K562 (cell line): ENCODE data around the gene PAAF1.

Experiments
- CBFA2T2 ChIP-seq: fragments of 450-650 bp; conservative IDR thresholded peaks from 2 replicates; pipeline ENCODE4 v1.6.1; 2017; ENCODE audit warnings: mild to moderate bottlenecking
- KDM2B ChIP-seq: fragments of 250-450 bp; sonication (Bioruptor Pico); IDR thresholded peaks from 2 replicates; pipeline ENCODE4 v1.8.0; 2021; ENCODE audit warnings: mild to moderate bottlenecking, moderate library complexity
- MAFF ChIP-seq: IDR thresholded peaks from 2 replicates; pipeline ENCODE4 v1.6.1; 2012; ENCODE audit warnings: low read length, improper control_type of control experiment
- MYC ChIP-seq, 2 experiments: fragments of 250-450 bp in 1 of 2; sonication (Bioruptor Pico) in 1 of 2; IDR thresholded peaks; 2 replicates each; pipeline versions ENCODE4 v1.5.1 to v1.6.1; 2012 to 2021; ENCODE audit warnings: low read depth in 2 of 2, borderline replicate concordance in 1 of 2, improper control_type of control experiment in 1 of 2, low read length in 1 of 2, mild to moderate bottlenecking in 1 of 2, moderate library complexity in 1 of 2
- NONO ChIP-seq, 2 experiments: fragments of 200-400 bp in 1 of 2; fragments of 450-650 bp in 1 of 2; formaldehyde crosslinking in 1 of 2; IDR thresholded peaks; 2 replicates each; pipeline ENCODE4 v1.6.1; 2017; ENCODE audit warnings: low read depth in 2 of 2, mild to moderate bottlenecking in 2 of 2, moderate library complexity in 2 of 2, low read length in 1 of 2
- SREBF2 ChIP-seq: sonication (generic); formaldehyde crosslinking; IDR thresholded peaks from 2 replicates; pipeline ENCODE4 v1.4.0; 2020; ENCODE audit warnings: mild to moderate bottlenecking, missing genetic modification reagents
- ZNF384 ChIP-seq: IDR thresholded peaks from 2 replicates; pipeline ENCODE4 v1.6.1; 2012; ENCODE audit warnings: low read depth, low read length, improper control_type of control experiment
- TF ChIP-seq, protein P1 (sequence below), 2 experiments: fragments of 200-800 bp in 1 of 2; sonication (Bioruptor generic) in 1 of 2; sonication (generic) in 1 of 2; formaldehyde crosslinking in 1 of 2; IDR thresholded peaks in 1 of 2; conservative IDR thresholded peaks in 1 of 2; 2 replicates each; pipeline versions ENCODE4 v1.5.0 to v1.6.1; 2016 to 2020; ENCODE audit warnings: missing compliant biosample characterization in 1 of 2, missing genetic modification characterization in 1 of 2, missing genetic modification reagents in 1 of 2
- TF ChIP-seq, protein P2 (sequence below): IDR thresholded peaks from 3 replicates; pipeline ENCODE4 v1.6.1; 2011; ENCODE audit warnings: borderline replicate concordance, mild to moderate bottlenecking; ENCODE audit not compliant: insufficient read length, insufficient read depth
- TF ChIP-seq, protein P3 (sequence below): IDR thresholded peaks from 2 replicates; pipeline ENCODE4 v1.6.1; 2011; ENCODE audit not compliant: insufficient read length; ENCODE audit errors: extremely low read depth

DNA sequence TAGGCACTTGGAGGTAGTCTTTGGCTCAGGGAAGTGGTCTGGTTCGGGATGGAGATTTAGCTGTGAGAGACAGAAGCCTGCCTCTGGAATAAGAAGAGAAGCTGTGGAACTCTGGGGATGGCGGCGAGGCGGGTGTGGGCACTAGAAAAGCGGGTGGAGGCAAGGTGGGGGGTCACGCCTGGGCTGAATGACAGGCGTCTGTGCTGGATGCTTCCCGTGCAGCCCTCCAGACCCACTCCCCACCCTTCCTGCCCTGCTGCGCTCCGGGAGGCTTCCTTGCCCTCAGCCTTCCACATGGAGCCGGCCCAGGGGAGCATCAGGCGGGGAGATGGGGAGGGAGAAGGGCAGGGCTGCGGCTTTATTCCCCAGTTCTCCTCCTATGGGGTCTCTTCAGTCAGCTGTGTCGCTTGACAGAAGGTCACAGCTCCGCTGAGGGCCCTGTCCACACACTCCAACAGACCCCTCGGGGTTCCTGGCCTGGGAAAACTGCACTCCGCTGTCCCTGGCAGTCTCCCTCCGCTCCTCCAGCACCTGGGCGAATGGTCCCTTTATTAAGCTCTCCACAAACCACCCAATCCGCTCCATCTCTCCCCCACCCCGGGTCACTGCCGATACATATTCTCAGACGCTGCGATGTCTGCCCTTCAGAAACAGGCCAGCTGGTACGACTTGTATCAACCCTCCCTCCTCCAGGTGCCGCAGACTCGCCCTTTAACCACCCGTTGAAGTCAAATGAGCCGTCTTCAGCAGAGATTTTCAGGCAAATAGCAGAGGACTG is 80.3 kb downstream of the PAAF1 start:
- TF ChIP-seq CBFA2T2 (no peak), SREBF2 (no peak), MYC (IDR thresholded peaks at IDR 0.05; ENCODE audit: low read depth, low read length) (no peak), MYC (CRISPR knock-in tag; IDR thresholded peaks at IDR 0.05; ENCODE audit: borderline replicate concordance, low read depth) (no peak), MAFF (no peak), ZNF384 (no peak), KDM2B (CRISPR knock-in tag) (no peak), NONO (IDR thresholded peaks at IDR 0.05; ENCODE audit: low read depth in 2 of 2, low read length in 1 of 2) (no peak)
- TF ChIP-seq, protein P1, sequence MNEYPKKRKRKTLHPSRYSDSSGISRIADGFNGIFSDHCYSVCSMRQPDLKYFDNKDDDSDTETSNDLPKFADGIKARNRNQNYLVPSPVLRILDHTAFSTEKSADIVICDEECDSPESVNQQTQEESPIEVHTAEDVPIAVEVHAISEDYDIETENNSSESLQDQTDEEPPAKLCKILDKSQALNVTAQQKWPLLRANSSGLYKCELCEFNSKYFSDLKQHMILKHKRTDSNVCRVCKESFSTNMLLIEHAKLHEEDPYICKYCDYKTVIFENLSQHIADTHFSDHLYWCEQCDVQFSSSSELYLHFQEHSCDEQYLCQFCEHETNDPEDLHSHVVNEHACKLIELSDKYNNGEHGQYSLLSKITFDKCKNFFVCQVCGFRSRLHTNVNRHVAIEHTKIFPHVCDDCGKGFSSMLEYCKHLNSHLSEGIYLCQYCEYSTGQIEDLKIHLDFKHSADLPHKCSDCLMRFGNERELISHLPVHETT (CRISPR knock-in tag; conservative IDR thresholded peaks at IDR 0.05 in 1 of 2, IDR thresholded peaks at IDR 0.05 in 1 of 2) = no peak
- TF ChIP-seq, protein P2, sequence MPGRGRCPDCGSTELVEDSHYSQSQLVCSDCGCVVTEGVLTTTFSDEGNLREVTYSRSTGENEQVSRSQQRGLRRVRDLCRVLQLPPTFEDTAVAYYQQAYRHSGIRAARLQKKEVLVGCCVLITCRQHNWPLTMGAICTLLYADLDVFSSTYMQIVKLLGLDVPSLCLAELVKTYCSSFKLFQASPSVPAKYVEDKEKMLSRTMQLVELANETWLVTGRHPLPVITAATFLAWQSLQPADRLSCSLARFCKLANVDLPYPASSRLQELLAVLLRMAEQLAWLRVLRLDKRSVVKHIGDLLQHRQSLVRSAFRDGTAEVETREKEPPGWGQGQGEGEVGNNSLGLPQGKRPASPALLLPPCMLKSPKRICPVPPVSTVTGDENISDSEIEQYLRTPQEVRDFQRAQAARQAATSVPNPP = no peak
- TF ChIP-seq, protein P3, sequence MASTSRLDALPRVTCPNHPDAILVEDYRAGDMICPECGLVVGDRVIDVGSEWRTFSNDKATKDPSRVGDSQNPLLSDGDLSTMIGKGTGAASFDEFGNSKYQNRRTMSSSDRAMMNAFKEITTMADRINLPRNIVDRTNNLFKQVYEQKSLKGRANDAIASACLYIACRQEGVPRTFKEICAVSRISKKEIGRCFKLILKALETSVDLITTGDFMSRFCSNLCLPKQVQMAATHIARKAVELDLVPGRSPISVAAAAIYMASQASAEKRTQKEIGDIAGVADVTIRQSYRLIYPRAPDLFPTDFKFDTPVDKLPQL = no peak
